Mesenchymal stem cell (in vitro differentiated cells and primary cell): Measurements from ENCODE around the gene GALNT2.

Experiments used
- DNase-seq: peaks from one replicate; pipeline ENCODE4 v3.0.0-alpha.2; 2013
- H2AFZ ChIP-seq: one replicate; pipeline ENCODE4 v1.6.1; 2013; ENCODE audit warnings: low read depth, mild to moderate bottlenecking, control low read depth, inconsistent platforms, low read length, moderate library complexity
- H2AK5ac ChIP-seq: 2 replicates; pipeline ENCODE4 v1.6.1; 2013; ENCODE audit warnings: low read length, moderate library complexity, mild to moderate bottlenecking, inconsistent platforms; ENCODE audit not compliant: severe bottlenecking
- H2BK120ac ChIP-seq: one replicate; pipeline ENCODE4 v1.6.1; 2013; ENCODE audit warnings: low read depth, mild to moderate bottlenecking, inconsistent platforms, low read length, moderate library complexity
- H2BK12ac ChIP-seq, 2 experiments: one replicate each; pipeline ENCODE4 v1.6.1; 2013; ENCODE audit warnings: inconsistent platforms in 2 of 2, low read length in 2 of 2, mild to moderate bottlenecking in 2 of 2, moderate library complexity in 2 of 2, control low read depth in 1 of 2
- H2BK15ac ChIP-seq: one replicate; pipeline ENCODE4 v1.6.1; 2013; ENCODE audit warnings: mild to moderate bottlenecking, low read depth, inconsistent platforms; ENCODE audit not compliant: poor library complexity, severe bottlenecking
- H2BK5ac ChIP-seq: 2 replicates; pipeline ENCODE4 v1.6.1; 2013; ENCODE audit warnings: low read depth, mild to moderate bottlenecking, low read length, control low read depth, inconsistent platforms; ENCODE audit not compliant: poor library complexity, severe bottlenecking
- H3K14ac ChIP-seq, 2 experiments: one replicate each; pipeline ENCODE4 v1.6.1; 2013; ENCODE audit warnings: inconsistent platforms in 2 of 2, low read length in 2 of 2, control low read depth in 1 of 2, mild to moderate bottlenecking in 1 of 2, moderate library complexity in 1 of 2
- H3K18ac ChIP-seq, 2 experiments: one replicate each; pipeline ENCODE4 v1.6.1; 2013; ENCODE audit warnings: inconsistent platforms in 2 of 2, low read length in 2 of 2, control low read depth in 1 of 2, low read depth in 1 of 2, mild to moderate bottlenecking in 1 of 2
- H3K23ac ChIP-seq, 2 experiments: one replicate each; pipeline ENCODE4 v1.6.1; 2013; ENCODE audit warnings: inconsistent platforms in 2 of 2, low read length in 2 of 2, mild to moderate bottlenecking in 2 of 2, moderate library complexity in 2 of 2, control low read depth in 1 of 2
- H3K27ac ChIP-seq: 2 replicates; pipeline ENCODE4 v1.5.1; 2013; ENCODE audit warnings: mild to moderate bottlenecking, moderate library complexity, low read length, control low read depth, inconsistent platforms; ENCODE audit not compliant: poor library complexity, severe bottlenecking
- H3K27me3 ChIP-seq, 2 experiments: 2 replicates each; pipeline versions ENCODE4 v1.6.1 to v1.7.0; 2013; ENCODE audit warnings: low read length in 2 of 2, mild to moderate bottlenecking in 2 of 2, moderate library complexity in 2 of 2, control low read depth in 1 of 2, inconsistent platforms in 1 of 2; ENCODE audit not compliant: control insufficient read depth in 1 of 2, insufficient read depth in 1 of 2
- H3K36me3 ChIP-seq, 2 experiments: 2 replicates each; pipeline versions ENCODE4 v1.6.1 to v1.7.0; 2013; ENCODE audit warnings: low read length in 2 of 2, control low read depth in 1 of 2, inconsistent platforms in 1 of 2, low read depth in 1 of 2, mild to moderate bottlenecking in 1 of 2; ENCODE audit not compliant: insufficient read depth in 2 of 2, control insufficient read depth in 1 of 2
- H3K4ac ChIP-seq, 2 experiments: one replicate each; pipeline ENCODE4 v1.6.1; 2013; ENCODE audit warnings: inconsistent platforms in 2 of 2, low read length in 2 of 2, mild to moderate bottlenecking in 2 of 2, moderate library complexity in 2 of 2, control low read depth in 1 of 2, low read depth in 1 of 2
- H3K4me1 ChIP-seq: 2 replicates; pipeline ENCODE4 v1.6.1; 2013; ENCODE audit warnings: low read depth, low read length, control low read depth; ENCODE audit not compliant: control insufficient read depth, insufficient read depth
- H3K4me2 ChIP-seq: 2 replicates; pipeline ENCODE4 v1.6.1; 2013; ENCODE audit warnings: low read length, mild to moderate bottlenecking, inconsistent platforms; ENCODE audit not compliant: poor library complexity, severe bottlenecking
- H3K4me3 ChIP-seq, 2 experiments: 2 replicates each; pipeline versions ENCODE4 v1.5.1 to v1.7.0; 2013; ENCODE audit warnings: low read length in 2 of 2, mild to moderate bottlenecking in 2 of 2, control low read depth in 1 of 2, low read depth in 1 of 2; ENCODE audit not compliant: insufficient read depth in 1 of 2
- H3K79me1 ChIP-seq: replicated peaks from 2 replicates; pipeline ENCODE4 v1.6.1; 2013; ENCODE audit warnings: mild to moderate bottlenecking, control low read depth, low read length, inconsistent platforms; ENCODE audit not compliant: poor library complexity, severe bottlenecking
- H3K9ac ChIP-seq: 2 replicates; pipeline ENCODE4 v1.7.0; 2013; ENCODE audit warnings: mild to moderate bottlenecking, low read length, moderate library complexity
- H3K9me3 ChIP-seq: 2 replicates; pipeline ENCODE4 v1.7.0; 2013; ENCODE audit warnings: mild to moderate bottlenecking, low read length; ENCODE audit not compliant: control insufficient read depth
- H4K8ac ChIP-seq: one replicate; pipeline ENCODE4 v1.6.1; 2013; ENCODE audit warnings: inconsistent platforms, mild to moderate bottlenecking, low read length, moderate library complexity
- H4K91ac ChIP-seq: one replicate; pipeline ENCODE4 v1.6.1; 2013; ENCODE audit warnings: mild to moderate bottlenecking, low read length, inconsistent platforms
- WGBS: methylation state at CpG from one replicate; pipeline ENCODE4 v1.1.7; 2013; ENCODE audit warnings: mixed read lengths; 5-methylcytosine and 5-hydroxymethylcytosine counted together

GALNT2 gene

DNA sequence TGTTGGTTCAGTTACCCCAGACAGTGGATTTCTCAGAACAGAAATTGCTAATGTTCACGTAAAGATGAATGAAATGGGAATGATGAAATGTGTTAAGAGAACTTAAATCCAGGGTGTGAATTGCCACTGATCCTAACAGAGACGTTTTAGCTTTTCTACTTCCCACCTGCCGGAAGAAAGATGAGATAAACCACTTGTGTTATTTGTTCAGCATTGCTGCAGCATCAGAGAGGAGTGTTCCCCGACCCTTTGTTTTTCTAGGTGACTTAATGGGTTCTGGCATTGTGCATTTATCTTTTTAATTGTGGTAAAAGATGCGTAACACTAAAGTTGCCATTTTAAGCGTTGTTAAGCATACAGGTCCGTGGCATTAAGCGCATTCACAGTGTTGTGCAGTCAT lies 122.3 kb downstream of the GALNT2 start:
- H2BK12ac ChIP-seq, result no peak overlapping the region
- no peak overlapping the region for H4K8ac ChIP-seq
- H3K14ac ChIP-seq, result no peak overlapping the region
- 95% methylated on average over 8 of the region's 8 CpGs for WGBS
- peaks cover 11% of the 10 kb centered on the region for H3K4me1 ChIP-seq
- no peaks in the 10 kb centered on the region for H3K27me3 ChIP-seq
- no peak overlapping the region for H2BK5ac ChIP-seq
- H3K9me3 ChIP-seq, result no peaks in the 10 kb centered on the region
- H2AFZ ChIP-seq, result no peak overlapping the region
- peaks cover 3 to 5% of the 10 kb centered on the region in 2 experiments for H3K36me3 ChIP-seq
- peaks cover 40% of the 10 kb centered on the region for H3K79me1 ChIP-seq
- no peak overlapping the region for H3K4me3 ChIP-seq
- no peak overlapping the region for H3K27ac ChIP-seq
- no peak overlapping the region for H3K23ac ChIP-seq
- DNase-seq, result no peak
- H3K9ac ChIP-seq, result no peak overlapping the region
- H4K91ac ChIP-seq, result no peak overlapping the region
- H2BK120ac ChIP-seq, result no peak overlapping the region
- H2BK15ac ChIP-seq, result no peak overlapping the region
- H3K18ac ChIP-seq, result no peak overlapping the region
- no peak overlapping the region for H2AK5ac ChIP-seq
- no peak overlapping the region for H3K4ac ChIP-seq
- no peak overlapping the region for H3K4me2 ChIP-seq

DNA sequence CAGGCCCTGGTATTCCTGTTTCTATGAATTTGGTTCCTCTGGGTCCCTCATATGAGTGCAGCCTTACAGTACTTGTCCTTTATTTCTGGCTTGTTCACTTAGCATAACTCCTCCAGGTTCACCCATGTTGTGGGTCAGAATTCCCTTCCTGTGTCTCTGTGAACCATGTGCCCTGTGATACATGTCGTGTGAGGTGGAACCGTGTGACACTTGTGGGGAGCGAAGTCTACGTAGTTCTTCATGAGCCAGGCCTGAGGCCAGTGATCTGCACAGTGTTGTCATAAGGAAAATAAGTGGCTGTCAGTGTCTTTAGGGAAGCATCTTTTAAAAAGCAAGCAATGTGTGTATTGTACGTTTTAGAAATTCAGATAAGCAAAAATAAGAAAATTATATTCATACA lies 122.8 kb downstream of the GALNT2 start:
- no peak overlapping the region for H3K27ac ChIP-seq
- no peak overlapping the region for H3K4me2 ChIP-seq
- no peak overlapping the region for H2AFZ ChIP-seq
- no peak overlapping the region for H2BK5ac ChIP-seq
- H3K9me3 ChIP-seq, result no peaks in the 10 kb centered on the region
- peak overlapping the region in 1 of 2 experiments; percentile 37 for H2BK12ac ChIP-seq
- H3K4me3 ChIP-seq, result no peak overlapping the region
- no peak overlapping the region for H3K23ac ChIP-seq
- H4K91ac ChIP-seq, result no peak overlapping the region
- no peak overlapping the region for H3K14ac ChIP-seq
- peaks cover 3 to 5% of the 10 kb centered on the region in 2 experiments for H3K36me3 ChIP-seq
- H2BK15ac ChIP-seq, result no peak overlapping the region
- peaks cover 11% of the 10 kb centered on the region for H3K4me1 ChIP-seq
- no peak overlapping the region for H4K8ac ChIP-seq
- no peak overlapping the region for H2AK5ac ChIP-seq
- H3K4ac ChIP-seq, result no peak overlapping the region
- H3K27me3 ChIP-seq, result no peaks in the 10 kb centered on the region
- 99% methylated on average over 4 of the region's 5 CpGs for WGBS
- no peak overlapping the region for H2BK120ac ChIP-seq
- H3K9ac ChIP-seq, result no peak overlapping the region
- peaks cover 42% of the 10 kb centered on the region for H3K79me1 ChIP-seq
- DNase-seq, result no peak
- no peak overlapping the region for H3K18ac ChIP-seq

DNA sequence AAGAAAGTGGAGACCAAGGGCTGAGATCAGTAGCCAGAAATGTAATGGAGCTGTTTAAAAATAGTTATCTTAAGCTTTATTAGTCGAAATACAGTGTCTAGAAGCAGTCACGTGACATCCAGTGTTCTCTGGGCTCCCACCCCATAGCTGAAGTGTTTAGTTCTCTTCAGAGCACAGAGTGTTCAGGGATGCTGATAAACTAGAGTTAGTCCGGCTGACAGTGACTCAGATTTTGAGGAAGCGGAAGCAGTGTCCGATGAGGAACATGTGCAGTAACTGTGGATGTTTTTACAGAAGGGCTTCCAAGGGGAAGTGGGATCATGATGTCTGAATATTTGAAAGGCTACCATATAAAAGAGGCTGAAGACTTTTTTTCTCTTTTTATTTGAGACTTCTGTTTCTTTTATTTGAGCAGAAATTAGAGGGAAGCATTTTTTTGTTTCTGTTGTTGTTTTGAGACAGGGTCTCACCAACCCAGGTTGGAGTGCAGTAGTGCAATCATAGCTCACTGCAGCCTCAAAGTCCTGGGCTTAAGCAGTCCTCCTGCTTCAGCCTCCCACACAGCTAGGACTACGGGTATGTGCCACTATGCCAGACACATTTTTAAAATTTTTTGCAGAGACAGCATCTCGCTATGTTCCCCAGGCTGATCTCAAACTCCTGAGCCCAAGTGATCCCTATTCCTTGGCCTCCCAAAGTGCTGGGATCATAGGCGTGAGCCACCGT lies 124.2 kb downstream of the GALNT2 start:
- Histone ChIP-seq H3K4me1 (peaks cover 8% of the 10 kb centered on the region), H2AFZ (no peak overlapping the region), H3K36me3 (peaks cover 3 to 9% of the 10 kb centered on the region in 2 experiments), H3K79me1 (peaks cover 44% of the 10 kb centered on the region), H2BK120ac (no peak overlapping the region), H3K27me3 (no peaks in the 10 kb centered on the region), H2BK15ac (no peak overlapping the region), H4K91ac (no peak overlapping the region), H3K18ac (peak overlapping the region in 1 of 2 experiments; percentile 51), H3K23ac (no peak overlapping the region), H3K4ac (peak overlapping the region in 1 of 2 experiments; percentile 11), H3K4me3 (no peak overlapping the region), H3K9ac (peak overlapping the region; percentile 11), H3K14ac (no peak overlapping the region), H3K27ac (no peak overlapping the region), H2BK12ac (peak overlapping the region; percentile 55 to 65), H3K4me2 (no peak overlapping the region), H2AK5ac (no peak overlapping the region), H2BK5ac (no peak overlapping the region), H4K8ac (peak overlapping the region; percentile 69), H3K9me3 (no peaks in the 10 kb centered on the region)
- WGBS, result 55% methylated on average over 9 of the region's 9 CpGs
- peak; percentile 85 for DNase-seq

DNA sequence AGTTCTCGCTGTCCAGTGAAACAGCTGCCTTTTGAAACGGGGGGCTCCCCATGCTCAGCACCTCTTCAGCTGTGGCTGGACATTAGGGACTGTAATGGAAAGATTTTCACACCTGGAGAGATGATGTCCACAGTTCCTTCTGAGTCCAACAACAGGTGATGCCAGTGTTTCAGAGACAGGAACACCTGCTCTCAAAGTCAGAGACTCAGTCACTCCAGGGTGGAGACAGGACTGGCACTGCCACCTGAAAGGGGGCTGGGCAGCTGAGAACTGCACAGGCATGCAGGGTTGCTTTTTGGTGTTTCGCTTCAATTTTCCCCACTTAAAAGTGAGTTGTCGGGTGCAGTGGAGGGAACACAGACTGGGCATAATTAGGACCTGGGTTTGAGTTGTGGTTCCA lies 124.8 kb downstream of the GALNT2 start:
- peak overlapping the region; percentile 69 for H4K8ac ChIP-seq
- peak overlapping the region in 1 of 2 experiments; percentile 51 for H3K18ac ChIP-seq
- H3K9me3 ChIP-seq, result no peaks in the 10 kb centered on the region
- H3K36me3 ChIP-seq, result peaks cover 3 to 10% of the 10 kb centered on the region in 2 experiments
- peak overlapping the region in 1 of 2 experiments; percentile 11 for H3K4ac ChIP-seq
- H3K9ac ChIP-seq, result no peak overlapping the region
- H2BK5ac ChIP-seq, result no peak overlapping the region
- no peak overlapping the region for H2AFZ ChIP-seq
- H2BK15ac ChIP-seq, result no peak overlapping the region
- 95% methylated on average over 4 of the region's 4 CpGs for WGBS
- no peak overlapping the region for H2BK120ac ChIP-seq
- no peak overlapping the region for H2AK5ac ChIP-seq
- H3K27ac ChIP-seq, result no peak overlapping the region
- H3K4me1 ChIP-seq, result peaks cover 8% of the 10 kb centered on the region
- H3K4me2 ChIP-seq, result no peak overlapping the region
- no peaks in the 10 kb centered on the region for H3K27me3 ChIP-seq
- H4K91ac ChIP-seq, result no peak overlapping the region
- no peak overlapping the region for H3K4me3 ChIP-seq
- peaks cover 46% of the 10 kb centered on the region for H3K79me1 ChIP-seq
- no peak overlapping the region for H3K14ac ChIP-seq
- no peak overlapping the region for H3K23ac ChIP-seq
- H2BK12ac ChIP-seq, result peak overlapping the region; percentile 55 to 65
- DNase-seq, result no peak
